Activated naive CD4-positive, alpha-beta T cell (primary cell): ENCODE measurements around the gene NRP1.
"Not testable (repeated sequence)": the region's sequence is repeated elsewhere in the genome, so short reads cannot be mapped to it uniquely, and the experiment has no call there.

Experiments used
- DNase-seq, 4 experiments: peaks; one replicate each; lab custom pipeline; 2025; lab: John Stamatoyannopoulos, UW

Gene NRP1

DNA sequence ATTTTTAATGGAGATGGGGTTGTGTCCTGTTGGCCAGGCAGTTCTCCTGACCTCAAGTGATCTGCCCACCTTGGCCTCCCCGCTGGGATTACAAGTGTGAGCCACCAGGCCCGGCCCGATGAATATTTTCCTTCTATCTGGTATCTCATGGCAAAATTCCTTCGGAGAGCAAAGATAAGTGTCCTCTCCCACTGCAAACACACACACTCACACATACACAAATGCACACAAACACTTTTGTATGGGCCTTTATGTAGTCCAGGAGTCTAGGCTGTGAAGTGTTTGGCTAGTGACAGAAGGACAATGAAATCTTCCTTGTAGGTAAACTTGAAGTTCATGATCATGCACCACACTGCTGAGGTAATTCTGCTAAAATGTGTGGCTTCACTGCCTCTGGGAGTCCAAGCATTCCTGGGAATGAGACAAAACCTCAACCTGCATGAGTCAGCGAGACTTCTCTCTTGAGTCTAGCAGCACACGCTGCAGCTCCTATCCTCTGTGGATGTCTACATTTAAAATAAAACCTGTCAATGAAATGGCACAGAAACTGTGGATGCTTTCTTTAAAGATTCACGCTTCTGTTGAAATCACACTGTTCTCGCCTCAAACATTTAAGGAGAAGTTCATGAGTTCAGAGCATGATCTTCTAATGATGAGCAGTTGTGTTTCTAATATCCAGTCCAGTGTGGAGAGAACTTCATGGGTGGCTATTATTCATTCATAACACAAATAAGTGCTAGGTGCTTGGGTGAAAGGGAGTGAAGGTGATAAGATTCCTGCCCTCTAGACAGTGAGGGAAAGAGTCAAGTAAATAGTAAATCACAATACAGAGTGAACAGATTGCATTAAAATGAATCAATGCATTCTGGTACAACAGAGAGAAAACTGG lies 96.5 kb downstream of the NRP1 start:
- no peak for DNase-seq

DNA sequence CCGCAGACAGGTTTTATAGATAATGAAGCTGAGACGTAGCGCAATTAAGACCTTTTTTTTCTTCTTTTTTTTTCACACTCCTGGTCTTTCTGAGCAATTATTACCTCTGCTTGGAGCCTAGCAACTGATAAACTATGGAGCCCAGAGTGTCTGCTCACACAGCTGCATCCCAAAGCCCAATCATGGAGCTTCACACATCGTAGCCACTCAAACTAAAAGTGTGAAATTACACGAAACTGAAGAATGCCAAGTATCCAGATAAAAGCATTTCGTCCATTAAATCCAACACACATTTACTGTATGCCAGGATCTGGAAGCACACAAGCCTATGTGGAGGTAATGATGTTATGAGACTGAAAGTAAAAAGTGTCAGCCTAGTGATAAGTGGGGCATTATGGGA lies 97.6 kb downstream of the NRP1 start:
- no peak for DNase-seq

GRCh38 chr10:33235951-33236350 lies 98.5 kb downstream of the NRP1 start:
- no peak for DNase-seq

DNA sequence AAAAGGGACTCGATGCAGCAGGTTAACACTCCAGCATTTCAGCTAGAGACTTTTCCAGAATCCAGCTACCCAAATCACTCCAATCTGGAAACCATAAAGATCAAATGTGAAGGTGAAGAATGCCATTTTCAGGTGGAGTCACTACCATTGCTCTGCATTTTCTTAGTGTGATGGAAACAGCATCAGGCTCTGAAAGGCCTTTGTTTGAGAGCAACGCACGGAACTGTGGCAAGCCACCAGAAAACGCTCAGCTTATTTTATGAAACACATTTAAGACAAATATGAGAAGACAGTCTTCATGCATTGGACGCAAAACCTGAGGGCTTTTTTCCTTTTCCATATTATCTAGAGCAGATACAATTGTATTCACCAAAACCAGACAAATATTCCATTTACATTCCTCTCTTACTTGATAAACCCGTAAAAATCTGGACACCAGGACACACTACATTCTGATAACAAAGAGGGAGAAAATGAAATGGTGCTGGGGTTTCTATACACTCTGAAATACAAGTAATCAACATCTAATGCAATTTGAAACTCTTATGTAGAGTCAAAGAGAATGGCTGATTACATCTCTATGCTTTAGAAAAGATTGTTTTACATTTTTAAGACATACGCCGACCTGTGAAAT lies 99.1 kb downstream of the NRP1 start:
- no peak for DNase-seq

DNA sequence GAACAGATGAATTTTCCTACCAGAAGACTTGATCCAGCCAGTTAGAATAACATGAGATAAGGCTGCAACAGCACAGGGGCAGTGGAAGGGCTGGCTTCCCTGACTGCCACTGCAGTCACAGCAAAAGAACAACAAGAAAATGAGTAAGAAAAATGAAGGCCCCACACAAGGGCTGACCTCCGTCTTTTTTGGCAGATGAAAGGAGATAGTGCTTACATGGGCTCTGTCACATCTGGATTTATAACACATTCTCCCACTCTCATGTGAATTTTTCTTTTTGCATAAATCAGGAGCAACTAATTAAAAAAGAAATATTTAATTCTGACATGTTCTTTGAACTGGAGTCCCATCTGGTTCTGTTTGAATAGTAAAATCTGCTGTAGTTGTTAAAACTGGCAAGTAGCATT lies 99.6 kb downstream of the NRP1 start:
- no peak for DNase-seq

DNA sequence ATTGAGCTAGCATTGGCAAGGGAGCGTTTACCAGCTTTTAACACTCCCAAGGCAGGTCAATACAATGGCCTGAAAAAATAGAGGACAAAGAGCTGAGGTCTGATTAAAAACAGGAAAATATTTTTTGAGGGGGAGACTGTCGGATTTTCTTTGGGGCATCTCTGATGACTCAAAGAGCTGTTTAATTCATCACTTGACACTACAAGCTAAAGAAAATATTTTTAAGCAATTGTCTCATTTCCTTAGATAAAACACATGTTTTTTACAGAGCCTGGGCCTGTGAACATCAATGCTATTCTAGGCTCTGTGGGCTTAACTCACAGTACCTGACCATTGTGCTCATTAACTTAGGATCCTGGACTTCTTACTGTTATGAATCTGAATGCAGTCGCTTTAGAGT lies 100.8 kb downstream of the NRP1 start:
- DNase-seq, result no peak

GRCh38 chr10:33233221-33233620 lies 101.2 kb downstream of the NRP1 start:
- no peak for DNase-seq

GRCh38 chr10:33231621-33232350 lies 102.7 kb downstream of the NRP1 start:
- DNase-seq, result no peak

- DNase-seq, result no peak
Measured at GRCh38 chr10:33229949-33230267, 104.6 kb downstream of the NRP1 start.

- no peak for DNase-seq
Measured at GRCh38 chr10:33229252-33229948, 105.1 kb downstream of the NRP1 start.

DNA sequence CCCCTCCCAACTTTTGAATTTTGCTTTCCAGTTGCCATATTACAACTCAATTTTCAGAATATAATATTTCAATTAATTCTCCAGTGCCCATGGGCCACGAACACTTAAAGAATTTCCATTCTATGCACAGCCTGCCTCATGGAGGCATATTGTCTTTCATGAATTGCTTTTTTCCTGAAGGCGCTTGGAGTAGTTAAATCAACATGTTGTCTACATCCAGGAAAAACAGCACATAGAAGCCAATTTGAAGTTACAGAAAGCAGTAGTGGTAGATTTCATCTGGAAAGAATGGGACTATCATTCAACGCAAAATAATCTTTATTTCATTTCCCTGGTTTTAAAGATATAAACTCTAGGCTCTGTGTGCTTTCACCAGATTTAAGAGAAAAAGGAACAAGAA lies 106.0 kb downstream of the NRP1 start:
- no peak for DNase-seq

DNA sequence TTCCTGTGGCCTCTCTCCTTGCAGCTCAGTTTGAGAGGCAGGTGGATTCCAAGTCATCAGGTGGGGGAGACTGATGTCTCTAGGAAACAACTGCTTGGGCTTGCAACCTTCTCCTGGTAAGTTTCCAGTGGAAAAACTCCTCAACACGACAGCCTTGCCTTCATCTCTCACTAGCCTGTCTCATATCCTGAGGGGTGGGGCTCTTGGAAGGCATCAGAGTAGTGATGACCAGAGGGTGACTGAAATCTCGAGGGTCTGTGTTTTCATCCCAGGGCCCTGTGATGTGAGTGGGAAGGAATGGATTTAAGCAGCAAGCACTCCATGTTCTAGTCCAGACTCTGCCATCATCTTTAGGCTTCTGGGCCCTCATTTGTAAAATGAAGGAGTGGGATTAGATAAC lies 107.0 kb downstream of the NRP1 start:
- DNase-seq, result no peak

DNA sequence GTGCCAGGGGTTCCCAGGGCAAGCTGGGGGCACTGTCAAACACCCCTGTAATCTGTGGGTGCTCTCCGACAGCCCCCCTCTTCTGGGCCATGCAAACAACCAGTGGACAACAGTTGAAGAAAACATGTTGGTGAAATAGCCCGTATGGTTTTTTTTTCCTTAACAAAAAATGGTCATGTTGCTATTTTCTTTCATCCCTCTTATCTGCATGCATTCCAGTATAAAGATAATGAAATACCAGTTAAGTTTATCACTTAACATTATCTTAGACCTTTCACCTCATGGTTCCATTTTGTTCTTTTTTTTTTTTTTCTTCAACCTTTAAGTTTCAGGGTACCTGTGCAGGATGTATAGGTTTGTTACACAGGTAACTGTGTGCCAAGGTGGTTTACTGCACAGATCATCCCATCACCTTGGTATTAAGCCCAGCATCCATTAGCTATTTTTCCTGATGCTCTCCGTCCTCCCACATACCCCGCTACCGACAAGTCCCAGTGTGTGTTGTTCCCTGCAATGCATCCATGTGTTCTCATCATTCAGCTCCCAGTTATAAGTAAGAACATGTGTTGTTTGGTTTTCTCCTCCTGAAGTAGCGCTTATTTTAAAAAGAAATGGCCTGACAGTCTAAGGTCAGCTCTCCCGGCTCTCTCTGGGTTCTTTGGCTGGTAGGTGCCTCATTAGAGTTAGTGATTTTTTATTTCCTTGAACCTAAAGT lies 110.1 kb downstream of the NRP1 start:
- DNase-seq, result no peak

DNA sequence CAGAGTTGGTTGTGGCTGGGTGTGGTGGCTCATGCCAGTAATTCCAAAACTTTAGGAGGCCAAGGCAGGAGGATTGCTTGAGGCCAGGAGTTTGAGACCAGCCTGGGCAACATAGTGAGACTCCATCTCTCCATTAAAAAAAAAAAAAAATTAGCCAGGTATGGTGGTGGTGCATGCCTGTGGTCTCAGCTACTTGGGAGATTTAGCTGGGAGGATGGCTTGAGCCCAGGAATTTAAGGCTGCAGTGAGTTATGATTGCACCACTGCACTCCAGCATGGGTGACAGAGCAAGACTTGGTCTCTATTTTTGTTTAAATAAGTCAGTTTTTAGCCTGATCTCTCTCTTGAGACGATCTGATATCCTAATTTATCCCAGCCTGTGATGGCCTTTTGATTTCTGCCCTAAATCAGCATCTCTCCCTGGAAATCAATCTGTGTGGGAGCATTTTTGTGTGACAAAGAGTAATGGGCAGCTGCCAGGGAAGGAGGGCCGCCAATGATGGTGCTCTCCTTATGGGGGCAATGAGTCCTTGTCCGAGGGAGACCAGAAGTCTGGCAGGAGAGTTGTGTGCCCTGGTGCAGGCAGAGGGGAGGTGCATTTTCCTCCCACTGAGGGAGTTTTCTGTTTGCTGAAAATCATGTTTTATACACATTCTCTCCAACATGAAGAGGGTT lies 111.0 kb downstream of the NRP1 start:
- DNase-seq, result no peak

DNA sequence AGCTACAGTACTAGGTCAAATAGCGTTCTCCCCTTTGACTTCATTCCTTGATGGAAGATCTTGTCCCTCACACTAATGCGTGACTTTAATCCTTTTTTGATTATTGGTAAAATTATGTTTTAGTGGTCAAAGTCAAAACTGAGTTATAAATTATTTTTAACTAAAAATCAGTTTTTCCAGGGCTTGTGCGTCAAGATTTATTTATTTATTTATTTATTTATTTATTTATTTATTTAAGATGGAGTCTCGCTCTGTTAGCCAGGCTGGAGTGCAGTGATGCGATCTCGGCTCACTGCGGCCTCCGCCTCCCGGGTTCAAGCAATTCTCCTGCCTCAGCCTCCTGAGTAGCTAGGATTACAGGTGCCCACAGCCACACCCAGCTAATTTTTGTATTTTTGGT lies 112.2 kb downstream of the NRP1 start:
- DNase-seq, result not testable (repeated sequence)

GRCh38 chr10:33217854-33218253 lies 116.6 kb downstream of the NRP1 start:
- DNase-seq, result no peak

DNA sequence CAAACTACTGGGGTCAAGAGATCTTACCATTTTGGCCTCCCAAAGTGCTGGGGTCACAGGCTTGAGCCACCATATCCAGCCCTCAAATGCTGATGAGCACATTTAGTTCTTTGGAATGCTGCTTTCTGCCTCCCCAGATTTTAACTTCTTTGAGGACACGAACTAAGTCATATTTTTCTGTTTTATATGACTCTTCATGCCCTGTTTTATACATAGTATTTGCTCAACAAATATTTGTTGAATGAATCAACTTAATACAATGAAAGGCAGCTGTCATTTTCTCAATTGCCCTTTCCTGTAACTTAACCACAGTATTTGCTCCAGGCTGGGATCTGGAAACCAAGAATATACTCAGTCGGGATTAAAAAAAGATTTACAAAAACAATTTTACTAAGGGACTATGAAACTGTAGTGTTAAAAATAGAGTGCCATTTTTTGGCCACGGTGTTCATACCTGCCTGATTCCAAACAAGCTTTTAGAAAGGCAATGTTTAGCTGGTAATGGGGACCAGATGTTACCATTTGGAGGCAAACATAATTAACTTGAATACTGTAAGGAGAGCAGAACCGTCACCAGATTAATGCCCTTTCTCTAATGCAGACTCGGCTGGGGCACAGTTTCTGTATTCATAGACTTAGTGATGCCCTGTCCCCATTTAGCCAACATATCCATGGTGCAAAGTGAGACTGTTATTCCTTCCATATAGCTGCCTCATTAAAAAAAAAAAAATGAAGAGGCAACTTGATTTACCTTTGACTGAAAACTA lies 117.6 kb downstream of the NRP1 start:
- DNase-seq, result no peak

GRCh38 chr10:33215635-33216034 lies 118.8 kb downstream of the NRP1 start:
- DNase-seq, result no peak

- DNase-seq, result no peak
Measured at GRCh38 chr10:33215154-33215553, 119.3 kb downstream of the NRP1 start.

GRCh38 chr10:33214174-33214573 lies 120.3 kb downstream of the NRP1 start:
- DNase-seq, result no peak
